GM18520 (cell line): ENCODE data around the gene DCHS2.

Experiments
- ATAC-seq: cut with Tn5 transposase; IDR thresholded peaks from one replicate; pipeline ENCODE4 v1.9.1; 2021; ENCODE audit not compliant: unreplicated experiment

DCHS2 gene

DNA sequence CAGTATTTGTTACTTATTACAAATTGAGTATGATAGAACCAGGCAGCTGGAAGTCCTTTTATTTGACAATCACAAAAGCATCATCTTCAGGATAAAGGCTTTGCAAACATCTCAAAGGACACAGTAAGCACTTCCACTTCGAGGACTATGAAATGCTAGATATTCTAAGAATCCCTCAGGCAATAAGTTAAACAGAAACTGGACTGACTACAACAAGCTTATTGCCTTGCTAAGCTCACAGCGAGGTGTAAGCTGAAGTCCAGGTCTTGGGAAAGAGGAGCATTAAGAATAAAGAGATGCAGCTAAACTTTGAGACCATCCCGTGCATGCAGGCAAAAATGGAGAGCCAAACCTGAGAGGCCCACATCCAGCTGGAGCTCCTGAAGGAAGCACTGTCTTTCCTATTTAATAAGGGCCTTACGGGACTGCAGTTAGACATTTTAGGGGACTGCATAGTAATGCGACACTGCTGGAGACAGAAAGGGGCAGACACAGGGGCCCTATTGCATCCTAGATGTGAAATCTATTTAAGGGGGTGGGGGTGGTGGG lies 38.7 kb downstream of the DCHS2 start:
- no peak for ATAC-seq

DNA sequence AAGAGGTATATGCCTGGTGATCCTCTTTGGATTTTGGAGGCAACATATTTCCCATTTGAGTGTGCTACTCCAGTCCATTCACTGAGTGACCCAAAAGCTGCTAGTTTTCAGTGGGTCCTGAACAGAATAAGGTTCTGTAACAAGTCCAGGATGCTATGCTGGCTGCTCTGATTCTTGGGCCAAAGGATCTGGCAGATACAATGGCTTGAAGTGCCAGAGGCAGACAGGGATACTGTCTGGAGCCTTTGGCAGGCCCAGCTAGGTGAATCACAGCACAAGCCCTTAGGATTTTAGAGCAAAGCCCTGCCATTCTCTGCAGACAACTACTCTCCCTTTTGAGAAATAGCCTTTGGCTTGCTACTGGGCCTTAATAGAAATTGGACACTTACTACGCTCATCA lies 40.6 kb downstream of the DCHS2 start:
- ATAC-seq = no peak

DNA sequence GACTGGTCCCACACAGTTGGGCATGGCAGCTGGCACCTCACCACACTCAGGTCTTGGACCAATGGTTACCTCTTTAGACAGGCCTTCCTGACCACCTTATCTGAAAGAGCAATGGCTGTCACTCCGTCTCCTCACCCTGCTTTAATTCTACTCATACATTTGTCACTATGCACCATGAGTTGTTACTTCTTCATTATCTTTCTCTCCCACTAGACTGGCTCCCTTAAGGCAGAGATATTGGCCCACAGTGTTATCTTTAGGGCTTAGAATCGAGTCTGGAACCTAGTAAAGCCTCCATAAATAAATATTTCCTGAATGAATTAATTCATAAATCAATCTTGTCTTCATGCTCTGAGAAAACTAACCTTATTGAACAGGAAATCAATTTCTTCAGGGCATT lies 46.6 kb downstream of the DCHS2 start:
- ATAC-seq = no peak

DNA sequence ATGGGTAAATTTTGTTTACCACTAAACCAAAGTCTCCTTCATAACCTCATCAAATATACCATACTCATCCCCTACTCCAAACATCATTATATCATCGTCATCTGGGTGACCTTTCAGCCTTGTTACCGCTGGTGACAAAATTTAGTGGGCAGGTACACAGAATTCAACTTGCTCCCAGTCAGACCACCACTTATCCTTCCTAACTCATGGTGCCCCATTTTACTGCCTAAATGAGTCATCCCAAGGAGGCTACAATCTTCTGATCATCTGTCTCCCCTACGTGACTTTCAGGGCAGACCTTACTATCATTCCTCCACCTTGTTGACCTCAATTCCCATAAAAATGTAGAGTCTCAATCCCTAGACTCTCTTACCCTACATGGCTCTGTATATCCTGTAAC lies 49.6 kb downstream of the DCHS2 start:
- ATAC-seq = no peak

DNA sequence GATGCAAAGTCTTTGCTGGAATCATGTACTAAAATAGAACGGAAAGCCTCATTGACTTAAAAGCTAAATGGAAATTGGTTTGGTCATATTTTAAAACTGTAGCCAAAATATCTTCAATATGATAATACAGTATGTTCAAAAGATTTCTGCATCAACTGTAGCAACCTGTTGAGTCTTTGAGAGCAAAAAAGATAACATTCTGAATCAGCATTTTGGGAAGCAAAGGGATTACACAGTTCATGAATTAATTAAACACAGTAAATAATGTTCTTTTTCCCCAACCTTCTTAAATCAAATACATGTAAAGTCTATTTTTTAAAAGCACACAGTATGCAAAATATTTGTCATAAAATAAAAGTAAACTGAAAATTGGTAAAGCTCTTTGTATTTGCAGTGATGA lies 50.5 kb downstream of the DCHS2 start:
- no peak for ATAC-seq

DNA sequence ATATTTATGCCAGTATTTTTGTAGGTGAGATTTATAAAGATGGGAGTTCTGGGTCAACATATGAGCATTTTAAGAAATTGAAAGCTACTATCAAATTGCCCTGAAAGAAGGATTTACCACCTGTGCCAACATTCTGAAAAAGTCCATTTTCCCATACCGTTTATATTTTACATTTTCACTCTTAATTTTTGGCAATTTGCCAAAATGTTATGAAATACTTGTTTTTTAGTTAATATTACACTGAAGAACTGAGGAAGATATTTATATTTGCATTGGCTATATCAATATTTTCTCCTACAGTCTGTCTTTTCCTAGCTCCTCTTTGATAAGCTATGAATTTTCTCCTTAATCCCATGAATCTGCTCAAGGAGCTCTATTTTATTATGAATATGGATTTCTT lies 52.4 kb downstream of the DCHS2 start:
- no peak for ATAC-seq

DNA sequence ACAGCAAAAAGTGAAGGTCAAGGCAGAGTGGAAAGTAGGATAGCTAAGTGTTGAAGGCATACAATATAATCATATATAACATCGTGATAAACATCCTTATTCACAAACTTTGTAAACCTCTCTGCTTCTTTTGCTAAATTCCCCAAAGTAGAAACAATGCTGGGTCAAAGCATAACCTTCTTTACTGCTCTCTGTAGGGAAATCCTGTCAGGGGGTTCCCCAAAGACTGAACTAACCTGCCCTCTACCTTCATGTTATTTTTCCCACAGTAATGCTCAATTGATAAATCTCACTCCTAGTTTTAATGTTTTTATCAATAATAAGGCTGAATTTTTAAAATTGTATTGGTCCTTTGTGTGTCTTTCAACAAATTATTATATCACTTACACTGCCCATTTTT lies 55.7 kb downstream of the DCHS2 start:
- no peak for ATAC-seq

DNA sequence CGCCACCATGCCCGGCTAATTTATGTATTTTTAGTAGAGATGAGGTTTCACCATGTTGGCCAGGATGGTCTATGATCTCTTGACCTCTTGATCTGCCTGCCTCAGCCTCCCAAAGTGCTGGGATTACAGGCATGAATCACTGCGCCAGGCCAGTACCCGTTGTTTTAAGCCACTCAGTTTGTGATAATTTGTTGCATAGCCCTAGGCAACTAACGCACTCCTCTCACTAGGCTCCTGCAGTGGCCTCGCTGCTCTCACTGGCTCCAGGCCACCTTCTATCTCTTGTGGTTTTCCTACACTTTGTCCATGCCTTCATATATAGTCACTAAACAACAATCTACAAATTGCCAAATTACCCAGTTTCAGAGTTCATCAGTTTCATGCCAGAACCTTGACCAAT lies 58.1 kb downstream of the DCHS2 start:
- ATAC-seq = no peak

DNA sequence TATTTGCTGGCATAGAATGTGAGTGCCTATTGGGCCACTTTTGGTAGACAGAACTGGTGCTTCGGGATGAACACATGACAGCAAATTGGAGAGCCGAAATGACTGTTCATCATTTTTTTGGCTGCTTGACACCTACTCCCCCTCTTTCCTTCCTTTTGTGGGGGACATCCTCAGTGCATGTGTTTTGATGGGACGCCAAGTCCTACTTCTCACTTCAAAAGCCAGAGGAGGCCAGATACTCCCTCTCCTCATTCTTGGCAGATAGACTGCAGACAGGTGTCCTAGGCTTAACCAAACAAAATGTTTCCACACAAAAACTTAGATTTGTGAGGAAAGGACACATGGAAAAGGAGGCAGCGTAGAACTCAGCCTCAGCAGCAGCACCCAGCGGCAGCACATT lies 62.4 kb downstream of the DCHS2 start:
- ATAC-seq = no peak

DNA sequence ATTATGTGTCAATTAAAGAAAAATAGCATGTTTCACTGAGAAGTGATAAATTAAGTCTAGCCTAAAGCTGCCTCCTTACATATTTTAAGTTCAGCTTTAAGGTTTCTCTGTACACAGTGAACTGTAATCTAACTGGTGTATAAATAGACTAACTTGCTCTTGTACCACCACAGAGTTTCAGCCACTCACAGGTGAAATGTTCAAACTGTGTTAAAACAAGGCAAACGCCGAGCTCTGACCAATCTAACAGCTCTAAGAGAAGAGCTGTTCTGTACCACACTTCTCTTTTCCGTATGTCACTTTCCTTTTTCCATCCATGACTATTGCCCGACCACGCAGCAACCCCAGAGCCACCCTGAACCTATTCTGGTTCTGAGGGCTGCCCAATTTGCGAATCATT lies 64.5 kb downstream of the DCHS2 start:
- ATAC-seq = no peak

DNA sequence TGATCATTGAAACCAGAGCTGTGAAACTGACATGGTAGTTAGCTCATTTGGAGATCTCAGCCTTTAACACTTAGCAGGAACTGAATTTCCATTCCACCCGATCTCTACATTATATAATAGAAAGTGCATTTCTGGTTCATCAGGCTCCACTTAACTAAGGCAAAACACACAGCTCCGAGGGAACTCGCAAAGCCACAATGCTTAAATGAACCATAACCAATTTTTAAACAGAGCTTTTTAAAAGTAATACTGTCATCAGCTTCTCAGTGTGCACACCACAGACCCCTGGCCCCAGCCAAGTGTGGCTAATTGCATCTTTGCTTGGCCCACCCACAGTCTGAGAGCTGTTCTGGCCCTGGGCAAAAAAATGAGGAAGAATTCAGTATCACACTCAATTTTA lies 66.1 kb downstream of the DCHS2 start:
- no peak for ATAC-seq

DNA sequence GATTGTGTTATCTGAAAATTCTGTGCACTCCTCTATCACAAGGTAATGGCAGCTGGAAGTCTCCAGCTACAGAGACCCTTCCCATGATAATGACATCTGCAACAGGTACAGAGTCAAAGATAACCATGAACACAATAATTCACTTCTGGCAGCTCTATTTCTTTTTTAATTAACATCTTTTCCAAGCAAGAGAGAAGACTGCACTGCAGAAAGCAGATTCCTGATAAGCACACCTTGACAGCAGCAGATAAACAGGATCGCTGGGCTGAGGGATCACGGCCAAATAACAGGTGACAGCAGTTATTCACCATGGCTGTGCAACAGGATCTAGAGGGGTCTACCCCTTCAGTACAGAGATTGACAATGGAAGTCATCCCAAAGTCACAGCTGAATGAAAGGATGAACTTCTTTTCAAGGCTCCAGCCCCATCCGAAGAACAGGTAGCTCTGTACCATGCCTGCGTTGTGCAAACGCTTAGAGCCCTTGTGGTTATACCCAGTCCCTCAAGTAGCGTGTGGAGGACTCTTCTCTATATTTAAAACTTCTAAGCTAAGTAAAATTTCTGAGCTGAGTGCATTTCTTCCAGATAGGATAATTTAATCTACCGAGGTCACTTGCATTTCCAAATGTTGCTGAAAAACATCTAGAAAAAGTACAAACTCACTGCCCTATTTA lies 66.7 kb downstream of the DCHS2 start:
- ATAC-seq = no peak

DNA sequence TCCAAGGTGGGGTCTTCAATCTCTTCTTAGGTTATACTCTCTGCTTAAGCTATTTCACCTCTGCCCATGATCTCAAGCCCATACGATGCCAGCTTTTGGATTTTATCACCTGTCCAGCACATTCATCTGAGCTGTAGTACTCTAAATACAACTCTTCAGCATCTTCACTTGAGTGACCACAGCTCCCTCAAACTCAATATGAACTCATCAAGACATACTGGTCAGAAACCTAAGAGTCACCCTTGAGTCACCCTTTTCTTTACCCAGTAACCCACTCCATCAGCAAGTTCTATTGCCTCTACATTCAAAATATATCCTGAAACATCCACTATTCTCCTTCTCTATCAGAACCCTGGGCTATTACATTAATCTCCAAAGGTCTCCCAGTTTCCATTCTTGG lies 69.4 kb downstream of the DCHS2 start:
- ATAC-seq = no peak

DNA sequence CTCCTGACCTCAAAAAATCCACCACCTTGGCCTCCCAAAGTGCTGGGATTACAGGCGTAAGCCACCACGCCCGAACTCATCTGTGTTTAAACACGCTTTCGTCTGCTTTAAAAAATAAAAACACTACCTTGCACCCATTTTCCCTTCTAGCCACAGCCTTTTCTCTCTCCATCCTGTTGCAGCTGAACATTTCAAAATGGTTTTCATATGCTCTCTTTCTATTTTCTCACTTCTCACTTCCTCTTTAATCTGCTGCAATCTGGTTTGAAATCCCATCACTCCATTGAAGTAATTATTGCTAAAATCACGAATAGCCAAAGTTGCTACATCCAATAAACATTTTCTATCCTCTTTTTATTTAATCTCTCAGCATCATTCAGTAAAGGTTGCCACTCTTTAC lies 70.0 kb downstream of the DCHS2 start:
- no peak for ATAC-seq

DNA sequence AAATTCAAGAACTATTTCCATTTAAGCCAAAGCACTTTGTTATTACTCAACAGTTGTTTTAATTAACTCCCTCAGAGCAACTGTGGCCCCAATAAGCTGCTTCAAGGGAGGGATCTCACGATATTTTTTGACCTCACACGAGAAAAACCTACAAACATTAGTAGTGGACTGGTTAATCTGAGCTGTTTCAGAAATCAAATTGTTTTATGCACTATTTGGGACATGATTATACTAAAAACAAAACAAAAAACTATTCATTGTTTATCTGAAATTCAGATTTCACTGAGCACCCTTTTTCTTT lies 74.3 kb downstream of the DCHS2 start:
- peak; percentile 6 for ATAC-seq

DNA sequence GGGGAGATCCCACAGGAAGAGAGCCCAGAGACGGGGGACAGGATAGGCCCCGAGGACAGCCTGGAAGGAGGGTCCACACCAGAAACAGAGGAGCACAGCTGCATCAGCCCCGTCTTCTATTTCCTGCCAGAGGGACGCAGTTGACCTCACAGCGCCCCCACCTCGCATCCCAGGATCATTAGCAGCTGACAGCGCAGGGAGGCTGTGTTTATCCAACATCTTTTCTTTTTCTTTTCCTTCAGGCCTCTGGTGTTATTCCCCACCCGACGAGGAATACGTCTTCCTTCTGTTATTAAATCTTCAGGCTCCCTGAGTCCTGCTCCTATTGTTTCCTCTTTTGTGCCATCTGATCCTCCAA lies 75.4 kb downstream of the DCHS2 start:
- ATAC-seq = no peak

DNA sequence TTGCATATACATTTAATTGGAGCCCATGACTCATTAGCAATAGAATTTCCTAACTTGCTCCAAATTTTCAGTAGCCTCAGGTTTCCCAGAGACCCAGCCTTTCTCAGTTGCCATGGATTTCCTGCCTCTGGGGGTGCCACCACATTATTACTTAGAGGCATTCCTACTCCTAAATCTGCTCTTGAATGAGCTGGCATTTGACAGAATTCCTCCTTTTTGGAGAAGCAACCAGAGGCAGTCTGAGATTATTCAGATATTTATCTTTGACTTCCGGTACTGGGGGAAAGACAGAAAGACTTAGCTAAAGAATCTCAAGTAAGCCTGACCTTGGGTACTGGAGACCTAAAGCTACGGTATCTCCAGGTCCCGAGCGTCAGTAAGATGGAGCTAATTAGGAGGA lies 76.3 kb downstream of the DCHS2 start:
- ATAC-seq = no peak

DNA sequence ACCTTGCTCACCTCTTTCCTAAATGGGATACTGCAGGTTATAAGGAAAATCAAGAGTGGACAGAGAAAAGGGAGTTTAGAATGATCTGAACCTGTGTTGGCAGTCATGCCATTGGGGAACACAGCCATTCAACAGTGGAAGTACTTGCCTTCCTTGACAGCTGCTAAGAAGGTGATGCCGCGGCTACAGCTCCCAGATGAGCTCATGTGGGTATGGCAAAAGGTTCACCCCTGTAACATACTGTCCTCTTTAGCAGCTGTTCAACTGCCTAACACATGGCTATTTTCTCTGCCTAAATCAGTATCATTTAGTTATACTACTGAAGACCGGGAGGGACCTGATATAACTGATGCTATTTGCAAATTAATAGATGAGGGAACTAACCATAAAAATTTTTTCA lies 76.8 kb downstream of the DCHS2 start:
- ATAC-seq = no peak

DNA sequence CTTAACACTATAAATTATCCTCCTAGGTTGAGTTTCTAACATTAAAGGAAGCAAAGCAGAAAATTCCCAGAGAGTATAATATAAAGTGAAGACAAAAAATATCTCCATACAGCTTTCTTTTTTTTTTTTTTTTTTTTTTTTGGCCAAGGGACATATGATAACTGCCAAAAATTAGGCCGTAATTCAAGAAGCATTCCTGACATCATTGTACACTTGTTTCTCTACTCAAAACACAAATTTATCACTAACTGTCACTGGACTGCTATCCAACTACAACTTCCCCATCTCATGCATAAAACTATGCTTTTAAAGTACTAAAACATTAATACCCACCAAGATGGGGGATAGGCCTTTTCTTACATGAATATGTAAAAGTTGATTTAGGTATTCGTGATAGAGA lies 77.2 kb downstream of the DCHS2 start:
- no peak for ATAC-seq

DNA sequence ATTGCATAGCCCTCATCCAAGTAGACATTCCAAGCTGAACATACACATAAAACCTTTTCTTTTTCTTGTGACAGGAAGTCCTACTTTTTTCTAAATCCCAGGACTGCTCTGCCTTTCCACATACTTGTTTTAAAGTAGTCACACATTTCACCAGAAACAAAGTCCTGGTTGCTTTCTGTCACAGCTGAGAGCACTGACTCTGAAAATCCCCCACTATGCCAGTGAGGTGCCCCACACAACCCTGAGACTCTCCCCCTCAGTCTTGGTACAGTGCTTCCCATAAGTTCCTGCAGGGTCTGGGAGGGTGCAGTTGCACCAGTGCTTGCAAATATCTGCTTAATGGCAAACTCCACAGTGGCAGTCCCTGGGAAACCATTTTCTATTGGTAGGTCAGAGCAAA lies 84.2 kb downstream of the DCHS2 start:
- no peak for ATAC-seq

DNA sequence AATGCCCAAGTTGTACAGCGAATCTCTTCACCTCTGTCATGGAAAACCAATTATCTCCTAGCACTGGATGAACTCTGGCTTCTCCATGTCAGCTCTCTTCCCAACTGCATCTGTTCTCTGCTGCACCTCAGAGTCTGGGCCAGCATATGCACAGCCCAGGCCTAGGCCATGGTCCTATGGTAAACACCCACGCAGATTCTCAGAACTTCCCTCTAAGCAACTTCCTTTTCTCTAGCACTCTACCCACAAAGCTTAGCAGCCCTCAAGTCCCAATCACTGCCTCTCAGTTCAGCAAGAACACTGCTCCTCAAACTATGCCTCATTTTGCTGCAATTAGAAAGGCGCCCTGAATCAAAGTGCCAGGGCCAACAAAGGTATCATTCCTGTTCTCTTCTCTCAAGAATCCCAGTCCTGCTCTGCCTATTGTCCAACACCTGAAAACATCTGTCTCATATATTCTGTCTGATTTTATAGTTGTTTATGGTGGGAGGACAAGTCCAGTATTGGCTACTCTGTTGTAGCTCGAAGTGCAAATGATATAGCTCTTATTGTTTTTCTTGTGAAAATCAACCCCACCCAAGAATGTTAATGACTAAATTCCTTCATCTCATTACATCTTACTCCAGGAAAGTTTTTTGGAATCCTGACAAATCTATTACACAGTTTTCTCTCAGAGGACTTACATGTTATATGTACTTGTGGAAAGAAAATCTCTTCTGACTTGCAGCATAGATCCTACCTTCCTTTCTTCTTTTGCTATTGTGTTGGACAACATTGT lies 85.4 kb downstream of the DCHS2 start:
- ATAC-seq = peak; percentile 60

DNA sequence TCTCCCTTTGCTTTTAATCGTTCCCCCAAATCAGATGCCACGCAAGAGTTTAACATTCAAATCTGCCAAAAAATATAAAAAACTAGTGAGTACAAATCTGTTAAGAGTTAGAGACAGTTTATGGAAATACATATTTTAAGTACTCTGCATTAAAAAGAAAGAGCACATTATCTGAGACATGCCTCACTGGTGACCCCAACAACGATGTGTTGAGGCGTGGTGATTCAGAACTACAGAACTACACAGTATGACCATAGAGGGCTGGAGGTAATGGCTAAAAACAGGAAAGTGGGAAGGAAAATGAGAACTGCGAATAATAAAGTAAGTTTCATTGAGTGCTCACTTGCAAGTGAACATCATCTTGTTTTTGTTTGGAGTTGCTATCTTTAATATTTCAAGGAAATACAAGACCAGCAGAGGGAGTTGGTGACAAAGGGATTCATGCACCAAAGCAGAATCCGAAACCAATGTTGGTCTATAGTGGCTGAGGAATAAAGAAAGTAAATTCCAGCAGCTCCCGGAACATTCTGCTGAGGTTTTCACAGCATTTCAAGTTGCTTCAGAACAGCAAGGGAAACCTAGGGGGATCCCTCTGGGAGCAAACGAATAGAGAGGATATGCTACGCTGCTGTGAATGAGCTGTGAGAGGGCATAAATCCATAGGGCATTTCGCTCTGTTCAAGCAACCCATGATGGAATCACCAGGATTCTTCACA lies 92.2 kb downstream of the DCHS2 start:
- no peak for ATAC-seq
